H1 (cell line): ENCODE data around the gene MLANA. TPM values are rescaled to one million over a fixed set of nuclear protein-coding genes. Genes with fewer than 3 reads are reported as not detected.

ENCODE experiments used
- CTCF ChIA-PET: fragments of 300-600 bp; sonication (Branson Sonifier 250); formaldehyde crosslinking; loops from one replicate; lab custom pipeline; 2021; ENCODE audit not compliant: partially characterized antibody; lab: Charles Lee
- POLR2A ChIA-PET: fragments of 300-600 bp; sonication (Branson Sonifier 250); formaldehyde crosslinking; loops from one replicate; lab custom pipeline; 2021; ENCODE audit warnings: inconsistent platforms; ENCODE audit not compliant: partially characterized antibody; lab: Charles Lee
- DNase-seq, 2 experiments: peaks; one replicate each; pipeline versions ENCODE4 v3.0.0 to v3.0.0-alpha.2; 2010 to 2022; ENCODE audit warnings: low spot score in 2 of 2, low read depth in 1 of 2, mixed read lengths in 1 of 2
- FAIRE-seq: peaks from 2 replicates; lab custom pipeline; 2011; peaks lifted over from hg19 to GRCh38; lab: Jason Lieb, UNC
- H2AFZ ChIP-seq: 2 replicates; pipeline ENCODE4 v1.8.1; 2012; ENCODE audit warnings: low read length, inconsistent platforms
- H2AK5ac ChIP-seq: 2 replicates; pipeline ENCODE4 v1.6.1; 2013; ENCODE audit warnings: low read depth, low read length
- H2BK120ac ChIP-seq: replicated peaks from 2 replicates; pipeline ENCODE3; 2013; ENCODE audit warnings: low read depth, low read length, inconsistent platforms
- H2BK12ac ChIP-seq: 2 replicates; pipeline ENCODE4 v1.6.1; 2013; ENCODE audit warnings: low read depth, low read length
- H2BK15ac ChIP-seq: 2 replicates; pipeline ENCODE4 v1.6.1; 2013; ENCODE audit warnings: low read length
- H2BK20ac ChIP-seq: 2 replicates; pipeline ENCODE4 v1.6.1; 2013; ENCODE audit warnings: low read length
- H2BK5ac ChIP-seq: 2 replicates; pipeline ENCODE4 v1.6.1; 2013; ENCODE audit warnings: low read depth, low read length
- H3K14ac ChIP-seq: 2 replicates; pipeline ENCODE4 v1.6.1; 2013; ENCODE audit warnings: inconsistent platforms; ENCODE audit not compliant: insufficient read length
- H3K18ac ChIP-seq: 2 replicates; pipeline ENCODE4 v1.6.1; 2013; ENCODE audit warnings: low read length; ENCODE audit errors: extremely low read depth
- H3K23ac ChIP-seq: 2 replicates; pipeline ENCODE4 v1.6.1; 2013; ENCODE audit warnings: inconsistent platforms; ENCODE audit not compliant: insufficient read length
- H3K23me2 ChIP-seq: 2 replicates; pipeline ENCODE4 v1.6.1; 2013; ENCODE audit warnings: low read depth, low read length
- H3K27ac ChIP-seq: 2 replicates; pipeline ENCODE4 v1.6.1; 2011; ENCODE audit warnings: low read depth, low read length, inconsistent platforms
- H3K27me3 ChIP-seq, 4 experiments: replicated peaks in 1 of 4; 1 replicate in 1 of 4; 2 replicates in 3 of 4; pipeline versions ENCODE4 v1.6.1 to v1.8.1; 2011 to 2013; ENCODE audit warnings: low read length in 3 of 4, mild to moderate bottlenecking in 3 of 4, inconsistent platforms in 2 of 4, mixed read lengths in 2 of 4, moderate library complexity in 1 of 4; ENCODE audit not compliant: control insufficient read depth in 3 of 4, insufficient read depth in 3 of 4; ENCODE audit errors: extremely low read depth in 1 of 4
- H3K36me3 ChIP-seq, 4 experiments: 2 replicates each; pipeline versions ENCODE4 v1.6.1 to v1.8.1; 2011 to 2013; ENCODE audit warnings: mild to moderate bottlenecking in 4 of 4, low read length in 3 of 4, moderate library complexity in 2 of 4, control low read depth in 1 of 4, inconsistent platforms in 1 of 4; ENCODE audit not compliant: insufficient read depth in 4 of 4, control insufficient read depth in 2 of 4
- H3K4ac ChIP-seq: replicated peaks from 2 replicates; pipeline ENCODE3; 2013; ENCODE audit warnings: low read length, low read depth, mixed read lengths, inconsistent platforms; ENCODE audit not compliant: insufficient read length
- H3K4me1 ChIP-seq, 4 experiments: replicated peaks in 1 of 4; 1 replicate in 1 of 4; 2 replicates in 3 of 4; pipeline versions ENCODE4 v1.6.1 to v1.8.1; 2011 to 2013; ENCODE audit warnings: low read length in 3 of 4, inconsistent platforms in 2 of 4, mixed read lengths in 1 of 4; ENCODE audit not compliant: insufficient read depth in 4 of 4, control insufficient read depth in 3 of 4
- H3K4me2 ChIP-seq, 2 experiments: 2 replicates each; pipeline versions ENCODE4 v1.6.1 to v1.8.1; 2011 to 2013; ENCODE audit warnings: low read depth in 2 of 2, low read length in 2 of 2, control low read depth in 1 of 2, inconsistent platforms in 1 of 2, mild to moderate bottlenecking in 1 of 2; ENCODE audit not compliant: insufficient read depth in 1 of 2
- H3K4me3 ChIP-seq, 4 experiments: fragments of 200-600, 300-600 bp in 1 of 4; sonication (generic), shearing (Covaris generic), sonication (Bioruptor Twin) in 1 of 4; 2 replicates each; pipeline versions ENCODE4 v1.5.1 to v1.8.1; 2011 to 2016; ENCODE audit warnings: low read length in 4 of 4, low read depth in 3 of 4, control low read depth in 2 of 4, inconsistent platforms in 2 of 4, mild to moderate bottlenecking in 2 of 4, mixed read lengths in 1 of 4, moderate library complexity in 1 of 4; ENCODE audit not compliant: insufficient read depth in 2 of 4; ENCODE audit errors: extremely low read depth in 1 of 4
- H3K56ac ChIP-seq: replicated peaks from 2 replicates; pipeline ENCODE3; 2013; ENCODE audit warnings: low read depth, mild to moderate bottlenecking, mixed read lengths, low read length, inconsistent platforms; ENCODE audit not compliant: insufficient read length
- H3K79me1 ChIP-seq: 2 replicates; pipeline ENCODE4 v1.6.1; 2013; ENCODE audit warnings: low read depth, low read length, control low read depth
- H3K79me2 ChIP-seq, 2 experiments: 2 replicates each; pipeline versions ENCODE4 v1.6.1 to v1.8.1; 2012 to 2013; ENCODE audit warnings: low read length in 2 of 2, mild to moderate bottlenecking in 2 of 2, inconsistent platforms in 1 of 2; ENCODE audit not compliant: insufficient read depth in 2 of 2, control insufficient read depth in 1 of 2
- H3K9ac ChIP-seq, 4 experiments: replicated peaks in 1 of 4; 1 replicate in 1 of 4; 2 replicates in 3 of 4; pipeline versions ENCODE4 v1.6.1 to v1.8.1; 2011 to 2013; ENCODE audit warnings: low read depth in 3 of 4, low read length in 3 of 4, control low read depth in 2 of 4, mild to moderate bottlenecking in 2 of 4, moderate library complexity in 2 of 4, inconsistent platforms in 1 of 4; ENCODE audit errors: extremely low read depth in 1 of 4
- H3K9me3 ChIP-seq, 2 experiments: 2 replicates each; pipeline versions ENCODE4 v1.6.1 to v1.8.1; 2012 to 2013; ENCODE audit warnings: mild to moderate bottlenecking in 2 of 2, moderate library complexity in 2 of 2, control low read depth in 1 of 2, inconsistent platforms in 1 of 2, low read depth in 1 of 2, low read length in 1 of 2, mixed read lengths in 1 of 2; ENCODE audit not compliant: insufficient read depth in 2 of 2
- H4K20me1 ChIP-seq, 2 experiments: replicated peaks in 1 of 2; 2 replicates each; pipeline versions ENCODE3 to v1.8.1; 2011 to 2013; ENCODE audit warnings: inconsistent platforms in 2 of 2, low read length in 2 of 2, mild to moderate bottlenecking in 1 of 2; ENCODE audit not compliant: insufficient read depth in 2 of 2, control insufficient read depth in 1 of 2
- H4K5ac ChIP-seq: 2 replicates; pipeline ENCODE4 v1.6.1; 2013; ENCODE audit warnings: low read length, low read depth, mixed read lengths, inconsistent platforms; ENCODE audit not compliant: insufficient read length
- H4K8ac ChIP-seq: 2 replicates; pipeline ENCODE4 v1.8.0; 2013; ENCODE audit warnings: mild to moderate bottlenecking, moderate library complexity, low read length, inconsistent platforms; ENCODE audit not compliant: insufficient read depth; ENCODE audit errors: extremely low read depth
- H4K91ac ChIP-seq: replicated peaks from 2 replicates; pipeline ENCODE3; 2013; ENCODE audit warnings: low read length, mixed read lengths, inconsistent platforms; ENCODE audit not compliant: insufficient read length
- ASH2L ChIP-seq: fragments of 200-600, 300-600 bp; sonication (generic); IDR thresholded peaks from one replicate; pipeline ENCODE4 v1.7.1; 2017; ENCODE audit warnings: low read length
- ATF3 ChIP-seq: IDR thresholded peaks from 2 replicates; pipeline ENCODE4 v1.6.1; 2011; ENCODE audit warnings: low read depth, mild to moderate bottlenecking, low read length; ENCODE audit not compliant: insufficient read depth
- BCL11A ChIP-seq, 2 experiments: IDR thresholded peaks; one replicate each; pipeline ENCODE4 v1.6.1; 2011; ENCODE audit warnings: low read depth in 2 of 2, low read length in 2 of 2, mild to moderate bottlenecking in 2 of 2
- E2F6 ChIP-seq: IDR thresholded peaks from 2 replicates; pipeline ENCODE4 v1.6.1; 2012; ENCODE audit warnings: inconsistent platforms
- GTF2F1 ChIP-seq: IDR thresholded peaks from 2 replicates; pipeline ENCODE4 v1.6.1; 2012; ENCODE audit warnings: low read depth, low read length, improper control_type of control experiment, borderline replicate concordance
- KDM1A ChIP-seq: fragments of 200-600, 300-600 bp; sonication (generic); IDR thresholded peaks from 2 replicates; pipeline ENCODE4 v1.7.1; 2016; ENCODE audit warnings: mild to moderate bottlenecking, low read length, borderline replicate concordance
- KDM5A ChIP-seq: fragments of 200-600 bp; IDR thresholded peaks from 2 replicates; pipeline ENCODE4 v1.7.1; 2012; ENCODE audit warnings: mild to moderate bottlenecking, low read length, inconsistent platforms, mixed read lengths
- NANOG ChIP-seq: IDR thresholded peaks from 2 replicates; pipeline ENCODE4 v1.6.1; 2011; ENCODE audit warnings: low read length, low read depth, mild to moderate bottlenecking, inconsistent platforms; ENCODE audit not compliant: insufficient read depth, poor library complexity, severe bottlenecking
- POLR2A ChIP-seq, 2 experiments: IDR thresholded peaks; 1 replicate in 1 of 2; 2 replicates in 1 of 2; pipeline ENCODE4 v1.6.1; 2011; ENCODE audit warnings: low read depth in 2 of 2, low read length in 2 of 2, mild to moderate bottlenecking in 2 of 2; ENCODE audit errors: control extremely low read depth in 1 of 2
- RAD21 ChIP-seq, 2 experiments: IDR thresholded peaks in 1 of 2; conservative IDR thresholded peaks in 1 of 2; 2 replicates each; pipeline ENCODE4 v1.6.1; 2011; ENCODE audit warnings: low read depth in 2 of 2, low read length in 2 of 2, improper control_type of control experiment in 1 of 2, inconsistent platforms in 1 of 2, mild to moderate bottlenecking in 1 of 2, moderate library complexity in 1 of 2
- SUZ12 ChIP-seq: fragments of 200-600 bp; sonication (generic); IDR thresholded peaks from 2 replicates; pipeline ENCODE4 v1.6.1; 2012; ENCODE audit warnings: mild to moderate bottlenecking, inconsistent platforms, low read length, moderate library complexity, mixed read lengths
- WGBS, 2 experiments: shearing (Covaris generic) in 1 of 2; methylation state at CpG; one replicate each; pipeline versions ENCODE4 v1.1.6 to v1.1.7; 2013 to 2015; ENCODE audit warnings: low lambda C conversion rate in 2 of 2, mixed read lengths in 2 of 2, inconsistent platforms in 1 of 2, low coverage in 1 of 2, missing lambda C conversion rate in 1 of 2; ENCODE audit not compliant: insufficient replicate concordance in 2 of 2, insufficient coverage in 1 of 2, insufficient read length in 1 of 2; ENCODE audit errors: extremely low coverage in 1 of 2, missing lambda C conversion rate in 1 of 2; 5-methylcytosine and 5-hydroxymethylcytosine counted together
- polyA plus RNA-seq, 7 experiments: library from polyadenylated mRNA; depleted of rRNA in 3 of 7; stranded (reverse) in 5 of 7; unstranded in 2 of 7; fragments of >200 nt in 5 of 7; fragments of 200-250 nt in 2 of 7; gene quantifications; 1 replicate in 5 of 7; 2 replicates in 1 of 7; 4 replicates in 1 of 7; pipeline versions ENCODE4 v1.2.1 to v1.2.3, GENCODE V29; 2011 to 2013; ENCODE audit warnings: missing spikeins in 2 of 7, mixed read lengths in 2 of 7
- total RNA-seq: library from RNA; stranded (reverse); fragmentation: NEBNext Ultra II Directional; extraction: Animal tissue kit (Norgen Biotek cat#: 25700); gene quantifications from 2 replicates; pipeline ENCODE4 v1.2.1, GENCODE V29; 2021

The MLANA gene
- total and polyA plus RNA-seq, 2 of the 8 experiments (the other 6 are each of a cell fraction or from before 2014, with no cell fraction given): not detected

GRCh38 chr9:5884191-5884590, 6.5 kb upstream of the MLANA start:
- Histone ChIP-seq H4K5ac (no peak overlapping the region), H3K23ac (no peak overlapping the region), H2AK5ac (no peak overlapping the region), H3K14ac (no peak overlapping the region), H4K20me1 (no peaks in the 10 kb centered on the region), H2AFZ (no peak overlapping the region), H3K9ac (no peak overlapping the region), H3K27me3 (no peaks in the 10 kb centered on the region), H3K36me3 (no peaks in the 10 kb centered on the region), H3K18ac (no peak overlapping the region), H2BK5ac (no peak overlapping the region), H3K4me2 (no peak overlapping the region), H4K8ac (no peak overlapping the region), H3K23me2 (no peaks in the 10 kb centered on the region), H3K4ac (no peak overlapping the region), H2BK12ac (no peak overlapping the region), H2BK15ac (no peak overlapping the region), H3K4me1 (no peaks in the 10 kb centered on the region), H3K27ac (no peak overlapping the region), H3K4me3 (no peak overlapping the region), H2BK120ac (no peak overlapping the region), H3K79me2 (no peaks in the 10 kb centered on the region), H4K91ac (no peak overlapping the region), H3K79me1 (no peaks in the 10 kb centered on the region), H3K56ac (no peak overlapping the region), H2BK20ac (no peak overlapping the region), H3K9me3 (no peaks in the 10 kb centered on the region)
- DNase-seq (no peak), FAIRE-seq (no peak)
- ChIA-PET POLR2A (no interaction called here), CTCF (interaction anchor here (1.2 to 6.2 kb wide), 11 partner anchors 8 to 422 kb away, joined by 3 to 120 read pairs (median 18); partner anchors contain the start of gene ERMP1)
- WGBS, 2 experiments: 85% methylated on average over 8 of the region's 9 CpGs; no CpG with 5 or more reads in 1 of the 2 experiments
- TF ChIP-seq KDM1A: no peak
- no peak for TF ChIP-seq KDM5A
- no peak for TF ChIP-seq RAD21 (IDR thresholded peaks at IDR 0.05 in 1 of 2, conservative IDR thresholded peaks at IDR 0.05 in 1 of 2; ENCODE audit: low read depth in 2 of 2, low read length in 2 of 2)
- TF ChIP-seq GTF2F1: no peak
- TF ChIP-seq SUZ12: no peak
- no peak for TF ChIP-seq BCL11A (IDR thresholded peaks at IDR 0.05; ENCODE audit: low read depth in 2 of 2, low read length in 2 of 2)
- no peak for TF ChIP-seq ATF3
- TF ChIP-seq E2F6: no peak
- TF ChIP-seq POLR2A (IDR thresholded peaks at IDR 0.05; ENCODE audit: control extremely low read depth in 1 of 2, low read depth in 2 of 2, low read length in 2 of 2): no peak
- no peak for TF ChIP-seq NANOG
- TF ChIP-seq ASH2L: no peak
